ENCODE measurements around the gene TEKTIP1. TPM values are rescaled to one million over a fixed set of nuclear protein-coding genes. Genes with fewer than 3 reads are reported as not detected.

The TEKTIP1 gene
- 10 to 100 TPM in 1 of 2 donors, 1 to 10 TPM in 1; 4.6 to 10.7 TPM for total RNA-seq

DNA sequence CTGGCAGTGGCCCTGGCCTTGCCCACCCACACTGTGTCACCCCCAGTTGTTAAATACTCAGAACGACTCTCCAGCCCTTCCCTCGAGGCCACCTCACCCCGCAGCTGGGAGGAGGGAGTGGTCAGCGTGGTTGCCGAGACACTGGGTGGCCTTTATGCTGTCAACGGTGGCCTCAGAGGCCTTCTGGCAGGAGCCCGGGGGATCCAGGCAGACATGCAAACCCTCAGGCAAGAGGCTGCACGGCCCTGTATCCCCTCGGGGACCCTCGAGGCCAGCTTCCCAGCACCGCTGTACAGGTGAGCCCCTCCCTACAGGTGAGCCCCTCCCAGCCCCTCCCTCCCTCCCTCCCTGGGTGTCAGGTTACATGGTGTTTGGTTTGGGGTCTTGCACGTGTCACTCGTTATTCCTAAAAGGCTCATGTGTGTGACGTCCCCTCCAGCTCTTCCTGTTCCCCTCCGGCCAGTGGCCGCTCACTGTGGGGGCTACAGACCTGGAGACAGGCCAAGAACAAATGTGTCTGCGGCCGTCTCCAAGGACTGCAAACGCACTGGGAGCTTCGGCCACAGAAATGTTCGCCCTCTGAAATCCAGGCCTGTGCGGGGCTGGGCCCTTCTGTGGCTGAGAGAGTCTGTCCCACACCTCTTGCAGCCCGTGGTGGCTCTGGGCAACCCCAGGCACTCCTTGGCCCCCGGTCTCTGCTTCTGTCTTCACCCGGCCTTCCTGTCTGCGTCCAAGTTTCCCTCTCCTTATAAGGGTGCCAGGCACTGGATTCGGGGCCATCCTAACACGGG, at the start of gene TEKTIP1:
TEKTIP1 (plus strand) TSS at position 210 of the 791 bp plus-strand sequence; CDS start at position 214, 4 bp downstream.
- peak in 1 of 2 donors; percentile 8 for ATAC-seq (replicated peaks in 1 of 2)
- Mint-ChIP-seq H3K4me1 (ENCODE audit: low read depth) (no peaks in the 10 kb centered on the region), H3K27me3 (ENCODE audit: low read depth) (no peaks in the 10 kb centered on the region), H3K36me3 (ENCODE audit: insufficient read depth in 2 of 2) (peaks cover 0 to 7% of the 10 kb centered on the region in 2 donors), H3K27ac (no peak within 1 kb of the TSS), H3K9me3 (no peaks in the 10 kb centered on the region), H3K4me3 (no peak within 1 kb of the TSS)
- DNase-seq: no peak

DNA sequence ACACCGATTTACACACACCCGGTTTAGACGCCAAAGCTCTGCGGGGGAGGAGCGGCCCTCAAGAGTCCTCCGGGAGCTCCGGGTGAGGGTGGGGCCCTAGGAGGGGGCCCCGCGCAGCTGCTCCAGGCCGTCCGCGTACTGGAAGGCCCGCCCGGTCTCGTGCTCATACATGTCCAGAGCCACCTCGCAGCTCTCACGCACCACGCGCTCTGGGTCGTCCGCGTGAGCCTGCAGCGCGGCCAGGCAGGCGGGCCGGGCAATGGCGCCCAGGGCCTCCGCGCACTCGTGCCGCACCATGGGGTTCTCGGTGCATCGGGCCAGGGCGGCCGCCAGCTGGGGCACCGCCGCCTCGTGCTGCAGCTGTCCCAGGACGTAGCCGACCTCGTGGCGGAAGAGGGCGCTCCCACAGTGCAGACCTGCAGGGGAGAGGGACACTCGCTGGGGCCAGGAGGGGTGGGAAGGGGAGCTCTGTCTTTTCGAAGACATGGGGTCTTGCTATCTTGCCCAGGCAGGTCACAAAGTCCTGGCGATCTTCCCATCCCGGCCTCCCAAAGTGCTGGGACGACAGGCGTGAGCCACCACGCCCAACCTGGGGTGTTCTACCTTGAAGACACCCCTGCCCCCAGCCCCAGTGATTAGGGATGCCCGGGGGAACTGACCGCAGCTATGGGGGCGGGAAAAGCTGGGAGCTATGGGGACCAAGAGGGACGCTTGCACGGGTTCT, 47.4 kb upstream of the TEKTIP1 start:
- H3K27ac Mint-ChIP-seq: no peak overlapping the region
- H3K36me3 Mint-ChIP-seq (ENCODE audit: insufficient read depth in 2 of 2): peaks cover 0 to 8% of the 10 kb centered on the region in 2 donors
- H3K27me3 Mint-ChIP-seq (ENCODE audit: low read depth): no peaks in the 10 kb centered on the region
- H3K9me3 Mint-ChIP-seq: no peaks in the 10 kb centered on the region
- H3K4me3 Mint-ChIP-seq: no peak overlapping the region
- H3K4me1 Mint-ChIP-seq (ENCODE audit: low read depth): peaks cover 7% of the 10 kb centered on the region
- DNase-seq: no peak
- ATAC-seq (replicated peaks in 1 of 2): no peak

DNA sequence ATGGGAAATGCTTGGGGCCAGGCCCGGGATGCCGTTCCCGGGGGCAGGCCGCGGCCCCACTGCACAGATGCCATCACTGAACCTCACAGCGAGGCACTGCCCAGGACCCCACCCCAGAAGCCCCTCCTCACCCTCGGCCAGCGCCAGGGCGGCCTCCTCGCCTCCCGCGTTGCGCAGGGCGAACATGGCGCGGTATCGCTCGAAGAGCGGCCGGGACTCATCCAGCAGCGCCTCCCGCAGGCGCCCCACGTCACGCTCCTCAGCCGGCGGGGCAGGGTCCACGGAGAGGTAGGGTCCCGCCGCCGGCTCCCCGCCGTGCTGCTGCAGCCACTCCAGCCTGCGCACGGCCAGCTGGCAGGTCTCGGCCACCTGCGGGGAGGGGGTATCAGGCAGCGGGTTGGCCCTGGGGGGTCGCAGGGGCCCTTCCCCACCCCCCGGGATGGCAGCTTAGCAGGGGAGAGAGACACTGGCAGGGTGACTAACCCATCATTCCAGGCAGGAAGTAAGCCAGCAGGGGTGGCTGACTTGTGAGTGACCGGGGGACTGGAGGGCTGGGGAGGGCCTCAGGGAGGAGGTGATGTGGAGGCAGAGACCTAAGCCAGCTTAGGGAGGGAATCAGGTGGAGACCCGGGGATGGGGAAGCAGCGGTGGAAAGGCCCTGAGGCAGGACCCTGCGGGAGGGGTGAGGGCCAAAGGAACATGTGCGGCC, 46.7 kb upstream of the TEKTIP1 start:
- Mint-ChIP-seq H3K27ac (no peak overlapping the region), H3K4me3 (no peak overlapping the region), H3K4me1 (ENCODE audit: low read depth) (peaks cover 7% of the 10 kb centered on the region), H3K27me3 (ENCODE audit: low read depth) (no peaks in the 10 kb centered on the region), H3K36me3 (ENCODE audit: insufficient read depth in 2 of 2) (peaks cover 0 to 8% of the 10 kb centered on the region in 2 donors), H3K9me3 (no peaks in the 10 kb centered on the region)
- DNase-seq: no peak
- ATAC-seq (replicated peaks in 1 of 2): no peak

DNA sequence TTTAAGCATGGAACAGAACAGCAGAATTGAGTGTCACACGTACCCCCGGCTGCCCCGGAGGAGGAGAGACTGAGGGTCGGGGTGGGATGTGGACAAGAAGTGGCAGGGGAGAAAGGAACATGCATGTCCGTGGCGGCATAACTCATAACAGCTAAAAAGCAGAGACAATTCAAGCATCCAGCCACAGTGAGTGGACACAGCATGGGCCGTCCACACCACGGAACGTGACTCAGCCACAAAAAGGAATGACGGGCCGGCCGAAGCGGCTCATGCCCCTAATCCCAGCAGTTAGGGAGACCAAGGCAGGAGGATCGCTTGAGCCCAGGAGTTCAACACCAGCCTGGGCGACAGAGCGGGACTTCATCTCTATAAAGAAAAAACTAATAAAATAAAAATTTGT, 46.1 kb upstream of the TEKTIP1 start:
- ATAC-seq (replicated peaks in 1 of 2): no peak
- no peak for DNase-seq
- H3K4me3 Mint-ChIP-seq: no peak overlapping the region
- no peaks in the 10 kb centered on the region for H3K27me3 Mint-ChIP-seq (ENCODE audit: low read depth)
- peaks cover 9% of the 10 kb centered on the region for H3K4me1 Mint-ChIP-seq (ENCODE audit: low read depth)
- no peak overlapping the region for H3K27ac Mint-ChIP-seq
- H3K36me3 Mint-ChIP-seq (ENCODE audit: insufficient read depth in 2 of 2): peaks cover 0 to 8% of the 10 kb centered on the region in 2 donors
- no peaks in the 10 kb centered on the region for H3K9me3 Mint-ChIP-seq

DNA sequence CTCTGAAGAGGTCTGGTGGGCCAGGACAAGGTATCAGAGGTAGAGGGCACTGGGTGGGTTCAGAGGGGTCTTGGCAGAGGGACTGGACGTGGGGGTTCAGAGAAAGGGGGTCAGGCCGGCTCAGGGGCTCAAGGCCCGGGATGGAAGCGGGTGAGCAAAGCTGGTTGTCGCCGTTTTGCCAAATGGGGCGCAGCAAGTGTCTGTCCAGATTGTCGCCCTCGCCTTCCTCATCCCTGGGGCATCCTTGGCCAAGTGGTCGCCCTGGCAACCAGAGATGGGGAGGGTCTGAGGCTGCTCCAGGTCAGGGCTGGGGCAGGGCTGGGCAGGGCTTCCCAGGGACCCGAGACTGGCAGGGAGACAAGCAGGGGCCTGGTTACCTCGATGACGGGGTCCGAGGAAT, 45.3 kb upstream of the TEKTIP1 start:
- Mint-ChIP-seq H3K27me3 (ENCODE audit: low read depth) (no peaks in the 10 kb centered on the region), H3K36me3 (ENCODE audit: insufficient read depth in 2 of 2) (peaks cover 0 to 11% of the 10 kb centered on the region in 2 donors), H3K27ac (no peak overlapping the region), H3K9me3 (no peaks in the 10 kb centered on the region), H3K4me1 (ENCODE audit: low read depth) (peaks cover 16% of the 10 kb centered on the region), H3K4me3 (no peak overlapping the region)
- ATAC-seq (replicated peaks in 1 of 2) (no peak), DNase-seq (no peak)

DNA sequence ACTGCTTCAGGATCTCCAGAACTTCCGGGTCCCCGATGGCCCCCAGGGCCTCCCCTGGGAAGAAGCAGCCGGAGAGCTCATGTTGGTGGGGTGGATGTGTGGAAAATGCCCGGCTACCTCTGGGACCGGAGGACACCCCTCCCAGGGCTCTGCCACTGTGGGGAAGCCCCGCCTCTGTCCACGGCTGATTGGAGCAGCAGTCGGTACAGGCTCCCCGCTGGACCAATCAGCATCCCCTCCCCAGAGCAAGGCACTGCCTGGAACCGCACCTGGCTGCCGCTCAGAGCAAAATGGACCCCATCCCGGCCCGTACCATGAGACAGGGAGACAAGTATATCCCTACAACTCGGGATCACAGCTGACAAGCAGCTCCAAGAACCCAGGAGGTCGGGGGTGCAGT, 44.9 kb upstream of the TEKTIP1 start:
- Mint-ChIP-seq H3K9me3 (no peaks in the 10 kb centered on the region), H3K27me3 (ENCODE audit: low read depth) (no peaks in the 10 kb centered on the region), H3K4me1 (ENCODE audit: low read depth) (peaks cover 20% of the 10 kb centered on the region), H3K27ac (no peak overlapping the region), H3K4me3 (peak overlapping the region; percentile 20 to 54), H3K36me3 (ENCODE audit: insufficient read depth in 2 of 2) (peaks cover 0 to 11% of the 10 kb centered on the region in 2 donors)
- DNase-seq: peak; percentile 45 to 59
- peak; percentile 79 to 80 for ATAC-seq (replicated peaks in 1 of 2)

DNA sequence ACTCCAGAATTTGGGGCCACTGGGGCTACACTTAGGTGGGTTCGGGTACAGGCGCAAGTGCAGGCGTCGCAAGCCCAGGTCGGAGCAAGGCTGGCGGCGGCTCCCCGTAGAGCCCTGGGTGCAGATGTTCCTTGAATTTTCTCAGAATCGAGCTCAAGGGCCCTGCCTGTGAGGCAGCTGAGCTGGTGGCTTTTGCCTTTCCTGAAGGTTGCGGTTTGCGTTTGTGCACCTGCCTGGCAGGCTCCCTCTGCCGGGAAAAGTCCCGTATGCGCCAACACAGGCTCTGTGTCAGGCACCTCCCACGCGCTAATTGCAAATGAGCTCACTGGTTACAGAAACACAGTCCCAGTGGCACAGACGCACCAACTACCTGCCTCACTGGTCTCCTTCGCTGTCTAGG, 44.4 kb upstream of the TEKTIP1 start:
- no peaks in the 10 kb centered on the region for H3K9me3 Mint-ChIP-seq
- peaks cover 25% of the 10 kb centered on the region for H3K4me1 Mint-ChIP-seq (ENCODE audit: low read depth)
- no peaks in the 10 kb centered on the region for H3K27me3 Mint-ChIP-seq (ENCODE audit: low read depth)
- ATAC-seq (replicated peaks in 1 of 2): peak; percentile 68 to 74
- peaks cover 0 to 11% of the 10 kb centered on the region in 2 donors for H3K36me3 Mint-ChIP-seq (ENCODE audit: insufficient read depth in 2 of 2)
- peak; percentile 39 to 57 for DNase-seq
- H3K4me3 Mint-ChIP-seq: peak overlapping the region; percentile 20 to 54
- no peak overlapping the region for H3K27ac Mint-ChIP-seq

DNA sequence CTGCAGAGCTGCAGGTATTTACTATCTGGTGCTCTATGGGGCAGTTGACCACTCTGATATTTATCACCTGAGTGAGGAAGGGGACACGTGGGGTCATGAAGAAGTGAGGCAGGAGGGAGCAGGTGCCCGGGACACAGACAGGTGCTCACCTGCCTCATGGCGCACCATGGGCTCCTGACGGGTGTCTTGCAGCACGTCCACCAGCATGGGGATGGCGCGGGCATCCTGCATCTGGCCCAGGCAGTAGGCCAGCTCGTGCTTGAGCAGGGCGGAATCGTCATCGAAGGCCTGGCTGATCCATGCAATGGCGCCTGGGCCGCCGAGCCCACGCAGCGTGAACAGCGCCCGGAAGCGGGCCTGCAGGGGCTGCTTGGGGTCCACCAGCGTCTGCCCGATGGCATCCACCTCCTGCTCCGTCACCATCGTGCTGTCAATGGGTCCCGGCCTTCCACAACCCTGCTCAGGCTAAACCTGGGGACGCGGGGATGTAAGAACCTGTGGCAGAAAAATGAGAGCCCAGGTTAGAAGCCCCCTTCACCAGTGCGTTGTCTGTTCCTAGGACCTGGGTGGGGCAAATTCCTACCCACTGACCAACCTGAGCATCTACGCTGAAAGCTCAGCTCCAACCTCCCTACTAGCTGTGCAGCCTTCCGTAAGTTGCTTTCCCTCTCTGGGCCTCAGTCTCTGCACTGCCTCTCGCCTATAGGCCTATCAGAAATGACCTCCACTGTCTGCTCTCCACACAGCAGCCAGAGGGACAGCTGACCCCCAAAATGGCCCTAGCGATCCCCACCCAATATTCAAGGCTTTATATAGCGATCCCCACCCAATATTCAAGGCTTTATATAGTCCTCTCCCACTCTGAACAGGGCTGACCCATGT, 42.3 kb upstream of the TEKTIP1 start:
- no peaks in the 10 kb centered on the region for H3K27me3 Mint-ChIP-seq (ENCODE audit: low read depth)
- H3K9me3 Mint-ChIP-seq: no peaks in the 10 kb centered on the region
- no peak for DNase-seq
- no peak overlapping the region for H3K27ac Mint-ChIP-seq
- ATAC-seq (replicated peaks in 1 of 2): no peak
- peaks cover 37% of the 10 kb centered on the region for H3K4me1 Mint-ChIP-seq (ENCODE audit: low read depth)
- no peak overlapping the region for H3K4me3 Mint-ChIP-seq
- H3K36me3 Mint-ChIP-seq (ENCODE audit: insufficient read depth in 2 of 2): peaks cover 1 to 11% of the 10 kb centered on the region in 2 donors

DNA sequence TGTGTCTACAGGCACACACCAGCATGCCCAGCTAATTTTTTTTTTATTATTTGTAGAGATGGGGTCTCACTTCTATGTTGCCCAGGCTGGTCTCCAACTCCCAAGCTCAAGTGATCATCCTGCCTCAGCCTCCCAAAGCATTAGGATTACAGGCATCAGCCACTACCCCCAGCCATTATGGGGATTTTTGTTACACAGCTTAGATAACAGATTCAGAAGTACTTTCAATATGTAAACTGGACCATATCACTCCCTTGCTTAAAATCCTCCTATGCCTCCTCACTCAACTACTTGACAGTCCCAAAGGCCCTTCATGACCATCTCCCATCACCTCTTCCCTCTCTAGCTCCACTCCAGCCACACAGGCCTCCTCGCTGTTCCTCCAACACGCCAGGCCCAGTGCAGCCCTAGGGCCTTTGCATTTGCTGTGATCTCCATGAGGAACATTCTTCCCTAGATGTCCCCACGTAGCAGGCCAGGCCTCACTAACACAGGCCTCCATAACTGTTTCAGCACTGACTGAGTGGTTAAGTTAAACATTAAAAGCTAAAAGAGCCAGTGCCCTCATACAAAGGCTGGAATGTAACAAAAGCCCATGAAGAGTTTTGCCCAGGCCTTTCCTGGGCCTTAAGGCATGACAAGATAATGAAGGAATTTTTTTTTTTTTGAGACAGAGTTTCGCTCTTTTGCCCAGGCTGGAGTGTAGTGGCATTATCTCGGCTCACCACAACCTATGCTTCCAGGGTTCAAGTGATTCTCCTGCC, 41.0 kb upstream of the TEKTIP1 start:
- ATAC-seq (replicated peaks in 1 of 2): no peak
- Mint-ChIP-seq H3K27me3 (ENCODE audit: low read depth) (no peaks in the 10 kb centered on the region), H3K27ac (no peak overlapping the region), H3K4me1 (ENCODE audit: low read depth) (peaks cover 37% of the 10 kb centered on the region), H3K36me3 (ENCODE audit: insufficient read depth in 2 of 2) (peaks cover 1 to 8% of the 10 kb centered on the region in 2 donors), H3K4me3 (no peak overlapping the region), H3K9me3 (no peaks in the 10 kb centered on the region)
- no peak for DNase-seq

DNA sequence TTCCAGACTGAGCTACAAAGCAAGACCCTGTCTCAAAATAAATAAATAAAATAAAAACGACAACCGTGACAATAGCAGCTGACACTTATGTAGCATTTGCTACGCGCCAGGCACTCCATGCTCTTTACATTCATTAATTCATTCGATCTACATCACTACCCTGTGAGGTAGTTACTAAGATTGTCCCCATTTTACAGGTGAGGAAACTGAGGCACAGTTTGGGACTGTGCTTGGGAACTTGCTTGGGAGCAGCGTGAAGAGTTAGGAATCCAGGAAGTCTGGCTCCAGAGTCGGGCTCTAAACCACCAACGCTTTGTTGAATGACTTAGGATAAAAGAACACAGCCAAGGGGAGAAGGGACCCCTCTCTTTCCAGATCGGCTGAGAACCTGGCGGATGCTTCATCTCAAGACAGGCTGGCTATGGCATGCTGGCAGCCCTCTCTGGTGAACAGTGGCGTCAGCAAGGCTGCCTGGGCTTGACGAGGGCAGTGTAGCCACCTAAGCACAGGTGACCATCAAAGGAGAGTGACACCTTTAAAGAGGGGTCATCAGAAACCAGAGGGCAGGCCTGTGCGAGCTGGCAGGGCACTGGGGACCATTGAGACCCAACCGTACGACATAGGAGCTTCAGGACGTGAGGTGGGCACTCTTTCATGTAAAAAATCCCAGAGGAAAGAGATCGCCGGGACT, 39.1 kb upstream of the TEKTIP1 start:
- no peaks in the 10 kb centered on the region for H3K9me3 Mint-ChIP-seq
- no peaks in the 10 kb centered on the region for H3K27me3 Mint-ChIP-seq (ENCODE audit: low read depth)
- ATAC-seq (replicated peaks in 1 of 2) (peak; percentile 6 to 14), DNase-seq (no peak)
- peaks cover 1 to 8% of the 10 kb centered on the region in 2 donors for H3K36me3 Mint-ChIP-seq (ENCODE audit: insufficient read depth in 2 of 2)
- H3K27ac Mint-ChIP-seq: peak overlapping the region; percentile 98
- H3K4me3 Mint-ChIP-seq: peak overlapping the region; percentile 87 to 91
- peaks cover 40% of the 10 kb centered on the region for H3K4me1 Mint-ChIP-seq (ENCODE audit: low read depth)

DNA sequence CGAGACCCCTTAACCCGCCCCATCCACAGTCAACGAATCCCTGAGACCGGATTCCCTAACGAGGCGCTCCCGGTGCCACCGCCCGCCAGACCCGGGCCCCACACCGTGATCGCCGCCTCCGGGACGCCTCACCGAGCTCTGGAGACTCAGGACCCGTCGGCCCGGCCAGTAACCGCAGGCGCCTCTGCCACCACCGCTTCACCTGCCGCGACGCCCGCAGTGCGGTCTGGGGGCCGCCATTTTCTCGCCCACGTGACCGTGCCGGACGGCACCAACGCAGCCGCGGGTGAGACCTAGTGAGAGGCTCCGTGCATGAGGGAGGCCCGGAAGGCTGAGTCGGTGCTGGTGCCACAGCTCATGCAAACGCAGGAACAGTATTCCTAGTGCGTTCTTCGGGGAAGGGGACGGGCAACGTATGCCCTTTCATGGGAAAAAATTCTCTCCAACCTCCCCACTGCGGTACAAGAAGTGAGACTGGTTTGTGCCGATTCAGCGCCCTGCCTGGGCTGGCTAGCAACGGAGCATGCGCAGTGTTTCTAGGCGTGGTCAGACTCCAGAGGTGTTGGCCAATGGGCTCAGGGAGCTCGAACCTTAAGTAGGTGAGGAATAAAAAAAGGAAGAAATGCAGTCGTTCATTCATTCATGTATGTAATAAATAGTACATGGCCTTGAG, 38.4 kb upstream of the TEKTIP1 start, which contains the start of gene DOHH:
DOHH (minus strand) TSS at position 246 of the 673 bp plus-strand sequence. CDS start 3,860 bp downstream, outside the sequence.
- peak; percentile 95 to 97 for DNase-seq
- peak within 1 kb of the TSS; percentile 87 to 91 for H3K4me3 Mint-ChIP-seq
- H3K4me1 Mint-ChIP-seq (ENCODE audit: low read depth): peaks cover 42% of the 10 kb centered on the region
- no peaks in the 10 kb centered on the region for H3K27me3 Mint-ChIP-seq (ENCODE audit: low read depth)
- peak within 1 kb of the TSS; percentile 98 for H3K27ac Mint-ChIP-seq
- peaks cover 1 to 4% of the 10 kb centered on the region in 2 donors for H3K36me3 Mint-ChIP-seq (ENCODE audit: insufficient read depth in 2 of 2)
- H3K9me3 Mint-ChIP-seq: no peaks in the 10 kb centered on the region
- ATAC-seq (replicated peaks in 1 of 2): peak; percentile 90
